HG03039 (cell line): ENCODE data around the gene HOGA1.

Source experiments
- ATAC-seq: cut with Tn5 transposase; IDR thresholded peaks from one replicate; pipeline ENCODE4 v1.9.1; 2021; ENCODE audit warnings: mild to moderate bottlenecking, moderate library complexity; ENCODE audit not compliant: unreplicated experiment

The HOGA1 gene

GRCh38 chr10:97578171-97578844 lies 5.9 kb upstream of the HOGA1 start:
- no peak for ATAC-seq

GRCh38 chr10:97580421-97581367 lies 3.5 kb upstream of the HOGA1 start:
- ATAC-seq: no peak

GRCh38 chr10:97582169-97582568 lies 2.0 kb upstream of the HOGA1 start:
- no peak for ATAC-seq

- ATAC-seq: no peak
Measured at GRCh38 chr10:97583476-97583875, 713 bp upstream of the HOGA1 start.

- no peak for ATAC-seq
Measured at GRCh38 chr10:97584798-97585438, 729 bp downstream of the HOGA1 start.

GRCh38 chr10:97585439-97585811 lies 1.2 kb downstream of the HOGA1 start:
- ATAC-seq: no peak

GRCh38 chr10:97587183-97587582 lies 3.0 kb downstream of the HOGA1 start:
- no peak for ATAC-seq

GRCh38 chr10:97589479-97589878 lies 5.3 kb downstream of the HOGA1 start, which contains the start of gene C10orf62:
TSS of gene C10orf62 (plus strand) at chr10:97589721. CDS start at chr10:97589898, 177 bp downstream.
- no peak for ATAC-seq

GRCh38 chr10:97590082-97590747 lies 6.0 kb downstream of the HOGA1 start:
- ATAC-seq: no peak

- no peak for ATAC-seq
Measured at GRCh38 chr10:97590748-97591495, 6.7 kb downstream of the HOGA1 start.

GRCh38 chr10:97593421-97593820 lies 9.2 kb downstream of the HOGA1 start:
- ATAC-seq: no peak

GRCh38 chr10:97596101-97597082 lies 12.2 kb downstream of the HOGA1 start:
- no peak for ATAC-seq

- no peak for ATAC-seq
Measured at GRCh38 chr10:97597778-97598177, 13.6 kb downstream of the HOGA1 start.

- no peak for ATAC-seq
Measured at GRCh38 chr10:97598407-97599271, 14.4 kb downstream of the HOGA1 start.

- ATAC-seq: no peak
Measured at GRCh38 chr10:97599272-97599619, 15.1 kb downstream of the HOGA1 start.

GRCh38 chr10:97600616-97601015 lies 16.4 kb downstream of the HOGA1 start:
- no peak for ATAC-seq

- ATAC-seq: no peak
Measured at GRCh38 chr10:97601268-97602215, 17.4 kb downstream of the HOGA1 start.
